Vagina (tissue), 2 donors: ENCODE measurements around the gene DNMT1. TPM values are rescaled to one million over a fixed set of nuclear protein-coding genes. Genes with fewer than 3 reads are reported as not detected.

ENCODE experiments used
- DNase-seq, 2 donors: peaks; one replicate each; pipeline ENCODE4 v3.0.0-alpha.2; 2017; ENCODE audit errors: extremely low spot score in 2 of 2
- H3K27ac ChIP-seq: fragments of 200-600 bp; sonication (generic); one replicate; pipeline ENCODE4 v1.5.1; 2019
- H3K27me3 ChIP-seq: fragments of 200-600 bp; sonication (generic); one replicate; pipeline ENCODE4 v1.5.1; 2019
- H3K36me3 ChIP-seq, 2 donors: fragments of 200-600 bp; sonication (generic); one replicate each; pipeline ENCODE4 v1.5.1; 2017 to 2019
- H3K4me1 ChIP-seq: fragments of 200-600 bp; sonication (generic); one replicate; pipeline ENCODE4 v1.5.1; 2019
- H3K4me3 ChIP-seq, 2 donors: fragments of 200-600 bp; sonication (generic); 1 replicate in 1 of 2; 2 replicates in 1 of 2; pipeline ENCODE4 v1.5.1; 2016 to 2019
- H3K9me3 ChIP-seq: fragments of 200-600 bp; sonication (generic); one replicate; pipeline ENCODE4 v1.5.1; 2019
- POLR2A ChIP-seq, 2 donors: fragments of 450-650 bp; IDR thresholded peaks; one replicate each; pipeline ENCODE4 v1.6.1; 2017; ENCODE audit warnings: antibody characterized with exemption in 2 of 2, mild to moderate bottlenecking in 2 of 2, moderate library complexity in 2 of 2
- POLR2AphosphoS5 ChIP-seq, 2 donors: sonication (generic); formaldehyde crosslinking; IDR thresholded peaks; one replicate each; pipeline ENCODE4 v1.9.0; 2017; ENCODE audit warnings: antibody characterized with exemption in 2 of 2, mild to moderate bottlenecking in 2 of 2, low read depth in 1 of 2; ENCODE audit not compliant: insufficient read depth in 1 of 2
- intact Hi-C: fragments of 100-400 bp; cut with DNase I; formaldehyde crosslinking; loops from one replicate; pipeline ENCODE4 v1.15.1; 2023
- total RNA-seq: library from RNA; depleted of rRNA; stranded (reverse); fragments of >200 nt; gene quantifications from one replicate; pipeline ENCODE4 v1.2.3, GENCODE V29; 2016
- TF ChIP-seq, protein P1 (sequence below), 3 experiments: fragments of 450-650 bp in 2 of 3; fragments of 200-600 bp in 1 of 3; sonication (generic) in 1 of 3; IDR thresholded peaks; one replicate each; pipeline ENCODE4 v1.5.1; 2017 to 2019; ENCODE audit warnings: antibody characterized with exemption in 3 of 3, mild to moderate bottlenecking in 2 of 3, moderate library complexity in 2 of 3

The DNMT1 gene
- total RNA-seq, 1 donor from 2014 or later = 36.8 TPM

DNA sequence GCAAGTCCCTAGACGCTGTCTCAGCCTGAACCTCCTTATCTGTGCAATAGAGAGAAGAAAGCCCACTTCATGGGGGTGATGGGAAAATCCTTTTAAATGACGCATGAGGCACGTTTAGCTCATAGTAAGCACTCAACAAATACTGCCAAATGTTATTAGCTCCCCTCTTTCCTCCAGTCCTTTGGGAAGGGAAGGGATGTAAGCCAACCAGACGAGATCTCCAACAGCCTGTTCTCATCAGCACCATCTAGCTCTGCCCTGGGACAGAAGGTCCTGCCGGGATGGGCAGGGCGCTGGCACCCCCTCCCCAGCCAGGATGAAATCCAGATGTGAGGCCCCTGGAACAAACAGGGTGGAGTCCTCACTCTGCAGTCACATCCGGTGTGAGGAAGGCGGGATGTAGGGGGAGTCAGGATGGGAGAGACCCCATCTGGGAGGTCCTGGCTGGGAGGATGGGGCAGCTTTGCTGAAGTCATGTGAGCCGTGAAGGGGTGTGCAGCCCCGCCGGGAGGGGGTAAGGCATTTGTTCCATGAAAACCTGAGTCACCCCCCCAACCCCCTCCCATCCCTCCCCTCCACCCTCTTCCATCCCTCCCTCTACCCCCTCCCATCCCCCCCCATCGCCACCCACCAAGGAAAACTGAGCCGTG lies 31.7 kb upstream of the DNMT1 start:
- H3K9me3 ChIP-seq = no peaks in the 10 kb centered on the region
- H3K27ac ChIP-seq = peak overlapping the region; percentile 96
- intact Hi-C loops = no loop called here
- H3K27me3 ChIP-seq = no peaks in the 10 kb centered on the region
- H3K4me1 ChIP-seq = peaks cover 60% of the 10 kb centered on the region
- H3K4me3 ChIP-seq = peak overlapping the region; percentile 2 to 40
- H3K36me3 ChIP-seq = peaks cover 0 to 14% of the 10 kb centered on the region in 2 donors
- peak in 1 of 2 donors; percentile 99 for DNase-seq
- TF ChIP-seq, protein P1, sequence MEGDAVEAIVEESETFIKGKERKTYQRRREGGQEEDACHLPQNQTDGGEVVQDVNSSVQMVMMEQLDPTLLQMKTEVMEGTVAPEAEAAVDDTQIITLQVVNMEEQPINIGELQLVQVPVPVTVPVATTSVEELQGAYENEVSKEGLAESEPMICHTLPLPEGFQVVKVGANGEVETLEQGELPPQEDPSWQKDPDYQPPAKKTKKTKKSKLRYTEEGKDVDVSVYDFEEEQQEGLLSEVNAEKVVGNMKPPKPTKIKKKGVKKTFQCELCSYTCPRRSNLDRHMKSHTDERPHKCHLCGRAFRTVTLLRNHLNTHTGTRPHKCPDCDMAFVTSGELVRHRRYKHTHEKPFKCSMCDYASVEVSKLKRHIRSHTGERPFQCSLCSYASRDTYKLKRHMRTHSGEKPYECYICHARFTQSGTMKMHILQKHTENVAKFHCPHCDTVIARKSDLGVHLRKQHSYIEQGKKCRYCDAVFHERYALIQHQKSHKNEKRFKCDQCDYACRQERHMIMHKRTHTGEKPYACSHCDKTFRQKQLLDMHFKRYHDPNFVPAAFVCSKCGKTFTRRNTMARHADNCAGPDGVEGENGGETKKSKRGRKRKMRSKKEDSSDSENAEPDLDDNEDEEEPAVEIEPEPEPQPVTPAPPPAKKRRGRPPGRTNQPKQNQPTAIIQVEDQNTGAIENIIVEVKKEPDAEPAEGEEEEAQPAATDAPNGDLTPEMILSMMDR (IDR thresholded peaks at IDR 0.05) = no peak
- no peak for TF ChIP-seq POLR2A (IDR thresholded peaks at IDR 0.05)
- TF ChIP-seq POLR2AphosphoS5 (IDR thresholded peaks at IDR 0.05; ENCODE audit: insufficient read depth in 1 of 2, low read depth in 1 of 2) = peak; percentile 81 to 98

DNA sequence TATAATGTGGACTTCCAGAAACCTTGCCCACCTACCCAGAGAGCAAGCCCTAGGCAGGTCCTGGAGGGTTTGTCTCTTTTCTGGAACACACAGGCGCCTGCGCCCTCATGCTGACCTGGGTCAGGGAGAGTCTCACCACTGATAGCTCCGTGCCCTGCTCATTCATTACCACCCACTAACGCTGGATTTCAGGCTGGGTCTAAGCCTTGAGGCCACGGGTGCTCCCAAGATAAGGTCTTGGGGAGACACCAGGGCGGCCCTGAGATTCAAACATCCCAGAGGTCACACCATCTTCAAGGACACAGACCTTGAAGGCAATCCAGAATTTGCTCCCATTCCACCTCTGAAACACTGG lies 31.2 kb upstream of the DNMT1 start:
- Histone ChIP-seq H3K27ac (peak overlapping the region; percentile 96), H3K9me3 (no peaks in the 10 kb centered on the region), H3K4me3 (no peak overlapping the region), H3K36me3 (peaks cover 0 to 14% of the 10 kb centered on the region in 2 donors), H3K4me1 (peaks cover 56% of the 10 kb centered on the region), H3K27me3 (no peaks in the 10 kb centered on the region)
- TF ChIP-seq, protein P1 (IDR thresholded peaks at IDR 0.05) = no peak
- no peak for TF ChIP-seq POLR2AphosphoS5 (IDR thresholded peaks at IDR 0.05; ENCODE audit: insufficient read depth in 1 of 2, low read depth in 1 of 2)
- intact Hi-C loops = no loop called here
- DNase-seq = no peak

DNA sequence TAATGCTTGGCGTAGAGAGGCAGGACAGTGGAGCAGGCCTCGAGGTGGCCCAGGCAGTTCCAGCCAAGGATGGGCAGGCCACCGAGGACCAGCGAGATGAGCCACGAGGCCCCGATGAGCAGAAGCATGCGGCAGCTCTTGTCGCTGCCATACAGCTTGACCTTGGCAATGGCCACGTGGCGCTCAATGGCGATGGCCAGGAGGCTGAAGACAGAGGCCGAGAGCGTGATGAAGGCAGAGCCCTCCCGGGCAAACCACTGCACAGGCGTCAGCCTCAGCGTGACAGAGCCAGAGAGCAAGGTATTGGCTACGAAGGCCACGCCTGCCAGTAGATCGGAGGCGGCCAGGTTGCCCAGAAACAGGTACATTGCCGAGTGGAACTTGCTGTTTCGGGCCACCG lies 29.6 kb upstream of the DNMT1 start:
- no peaks in the 10 kb centered on the region for H3K9me3 ChIP-seq
- DNase-seq = no peak
- TF ChIP-seq POLR2A (IDR thresholded peaks at IDR 0.05) (no peak), POLR2AphosphoS5 (IDR thresholded peaks at IDR 0.05; ENCODE audit: insufficient read depth in 1 of 2, low read depth in 1 of 2) (no peak)
- TF ChIP-seq, protein P1 (IDR thresholded peaks at IDR 0.05) = no peak
- H3K4me1 ChIP-seq = peaks cover 44% of the 10 kb centered on the region
- intact Hi-C loops = no loop called here
- H3K4me3 ChIP-seq = no peak overlapping the region
- H3K36me3 ChIP-seq = peaks cover 0 to 14% of the 10 kb centered on the region in 2 donors
- peak overlapping the region; percentile 96 for H3K27ac ChIP-seq
- no peaks in the 10 kb centered on the region for H3K27me3 ChIP-seq

DNA sequence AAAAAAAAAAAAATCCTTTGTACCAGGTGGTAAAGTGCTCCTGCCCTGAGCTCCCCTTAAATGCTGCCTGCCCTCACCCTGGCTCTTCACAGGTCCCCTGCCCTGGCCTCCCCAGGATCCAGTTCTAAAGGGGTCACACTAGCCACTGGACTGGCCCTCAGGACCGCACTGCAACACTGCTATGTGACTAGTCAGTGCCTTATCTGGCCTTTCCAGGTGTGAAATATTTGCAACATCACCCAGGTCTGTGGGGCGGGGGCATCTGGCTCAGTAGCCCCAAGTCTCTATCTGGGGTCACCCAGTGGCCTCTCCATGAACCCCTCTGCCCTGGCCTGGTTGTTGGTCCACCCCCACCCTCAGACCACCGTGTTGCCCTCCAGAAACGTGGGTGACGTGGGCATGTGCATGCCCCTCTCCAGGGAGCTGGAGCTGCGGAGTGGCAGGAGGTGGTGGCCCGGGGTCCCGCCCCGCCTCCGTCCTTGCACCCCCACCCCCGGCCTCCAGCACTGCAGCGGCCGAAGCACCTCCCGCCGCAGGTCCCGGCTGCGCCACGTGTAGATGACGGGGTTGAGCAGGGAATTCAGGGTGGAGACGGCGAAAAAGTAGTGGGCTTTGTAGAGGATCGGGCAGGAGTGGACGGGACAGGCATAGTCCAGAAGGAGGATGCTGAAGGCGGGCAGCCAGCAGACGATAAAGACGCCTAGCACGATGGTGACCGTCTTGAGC lies 28.9 kb upstream of the DNMT1 start:
- intact Hi-C loops = no loop called here
- Histone ChIP-seq H3K4me3 (no peak overlapping the region), H3K36me3 (peaks cover 0 to 14% of the 10 kb centered on the region in 2 donors), H3K4me1 (peaks cover 39% of the 10 kb centered on the region), H3K27me3 (no peaks in the 10 kb centered on the region), H3K9me3 (no peaks in the 10 kb centered on the region), H3K27ac (no peak overlapping the region)
- DNase-seq = no peak
- TF ChIP-seq POLR2A (IDR thresholded peaks at IDR 0.05) = no peak
- TF ChIP-seq, protein P1 (IDR thresholded peaks at IDR 0.05) = no peak
- TF ChIP-seq POLR2AphosphoS5 (IDR thresholded peaks at IDR 0.05; ENCODE audit: insufficient read depth in 1 of 2, low read depth in 1 of 2) = no peak
